Measurements from ENCODE around the gene A3GALT2. TPM values are rescaled to one million over a fixed set of nuclear protein-coding genes. Genes with fewer than 3 reads are reported as not detected.

The A3GALT2 gene
- total and polyA plus RNA-seq, 8 donors = 0.07 TPM; not detected in 7

DNA sequence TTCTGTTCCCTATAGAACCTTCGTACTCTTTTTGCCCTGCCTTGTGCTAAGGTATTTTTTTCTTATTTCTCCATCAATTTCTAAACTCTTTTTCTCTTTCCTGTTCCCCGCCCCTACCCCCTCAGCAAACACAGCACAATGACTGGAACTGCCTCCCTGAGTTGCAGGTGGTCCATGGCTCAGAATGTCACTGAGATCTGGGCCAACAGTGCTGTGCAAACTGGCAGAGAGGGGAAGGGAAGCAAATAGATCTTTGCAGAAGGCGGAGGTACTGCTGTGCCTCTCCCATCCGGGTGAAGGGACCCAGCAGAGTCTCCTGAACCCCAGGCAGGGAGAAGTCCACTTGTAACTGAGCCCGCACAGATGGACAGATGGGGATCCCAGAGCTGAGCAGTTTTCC is 32.6 kb upstream of the A3GALT2 start:
- no peaks in the 10 kb centered on the region for H3K36me3 ChIP-seq
- peaks cover 0 to 7% (median 0%) of the 10 kb centered on the region in 3 donors for H3K4me1 ChIP-seq
- 86 to 89% methylated on average over 5 of the region's 5 CpGs for WGBS, 2 donors
- no peaks in the 10 kb centered on the region for H3K9me3 ChIP-seq
- DNase-seq (no peak), FAIRE-seq (no peak), ATAC-seq (no peak)
- H3K27me3 ChIP-seq = no peaks in the 10 kb centered on the region
- intact Hi-C loops (cut with DNase I) = no loop called here
- H3K27ac ChIP-seq = no peak overlapping the region
- H3K4me3 ChIP-seq = no peak overlapping the region
- TF ChIP-seq, protein P1, sequence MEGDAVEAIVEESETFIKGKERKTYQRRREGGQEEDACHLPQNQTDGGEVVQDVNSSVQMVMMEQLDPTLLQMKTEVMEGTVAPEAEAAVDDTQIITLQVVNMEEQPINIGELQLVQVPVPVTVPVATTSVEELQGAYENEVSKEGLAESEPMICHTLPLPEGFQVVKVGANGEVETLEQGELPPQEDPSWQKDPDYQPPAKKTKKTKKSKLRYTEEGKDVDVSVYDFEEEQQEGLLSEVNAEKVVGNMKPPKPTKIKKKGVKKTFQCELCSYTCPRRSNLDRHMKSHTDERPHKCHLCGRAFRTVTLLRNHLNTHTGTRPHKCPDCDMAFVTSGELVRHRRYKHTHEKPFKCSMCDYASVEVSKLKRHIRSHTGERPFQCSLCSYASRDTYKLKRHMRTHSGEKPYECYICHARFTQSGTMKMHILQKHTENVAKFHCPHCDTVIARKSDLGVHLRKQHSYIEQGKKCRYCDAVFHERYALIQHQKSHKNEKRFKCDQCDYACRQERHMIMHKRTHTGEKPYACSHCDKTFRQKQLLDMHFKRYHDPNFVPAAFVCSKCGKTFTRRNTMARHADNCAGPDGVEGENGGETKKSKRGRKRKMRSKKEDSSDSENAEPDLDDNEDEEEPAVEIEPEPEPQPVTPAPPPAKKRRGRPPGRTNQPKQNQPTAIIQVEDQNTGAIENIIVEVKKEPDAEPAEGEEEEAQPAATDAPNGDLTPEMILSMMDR (IDR thresholded peaks at IDR 0.05) = no peak

DNA sequence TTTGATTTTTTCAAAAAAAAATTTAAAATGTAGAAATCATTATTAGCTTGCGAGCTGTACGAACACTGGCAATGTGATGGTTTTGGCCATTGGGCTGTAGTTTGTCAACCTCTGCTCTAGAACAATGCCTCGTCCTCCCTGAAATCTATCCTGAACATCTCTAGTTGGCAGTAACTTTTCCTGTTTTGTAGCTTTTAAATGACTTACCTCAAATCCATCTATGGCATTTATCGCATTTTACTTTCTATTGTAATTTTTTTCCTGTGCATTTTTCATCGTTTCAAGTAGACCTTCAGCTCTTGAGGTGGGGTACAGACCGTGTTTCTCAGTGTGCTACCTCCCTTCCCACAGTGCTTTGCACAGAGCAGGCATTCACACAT is 30.4 kb upstream of the A3GALT2 start:
- no peaks in the 10 kb centered on the region for H3K36me3 ChIP-seq
- TF ChIP-seq, protein P1 (IDR thresholded peaks at IDR 0.05) = no peak
- no peaks in the 10 kb centered on the region for H3K9me3 ChIP-seq
- H3K4me3 ChIP-seq = no peak overlapping the region
- ATAC-seq (no peak), DNase-seq (no peak), FAIRE-seq (no peak)
- H3K4me1 ChIP-seq = peaks cover 6 to 14% (median 12%) of the 10 kb centered on the region in 3 donors
- H3K27me3 ChIP-seq = no peaks in the 10 kb centered on the region
- WGBS, 2 donors = 93 to 95% methylated on average over 6 of the region's 6 CpGs
- no peak overlapping the region for H3K27ac ChIP-seq
- intact Hi-C loops (cut with DNase I) = no loop called here

DNA sequence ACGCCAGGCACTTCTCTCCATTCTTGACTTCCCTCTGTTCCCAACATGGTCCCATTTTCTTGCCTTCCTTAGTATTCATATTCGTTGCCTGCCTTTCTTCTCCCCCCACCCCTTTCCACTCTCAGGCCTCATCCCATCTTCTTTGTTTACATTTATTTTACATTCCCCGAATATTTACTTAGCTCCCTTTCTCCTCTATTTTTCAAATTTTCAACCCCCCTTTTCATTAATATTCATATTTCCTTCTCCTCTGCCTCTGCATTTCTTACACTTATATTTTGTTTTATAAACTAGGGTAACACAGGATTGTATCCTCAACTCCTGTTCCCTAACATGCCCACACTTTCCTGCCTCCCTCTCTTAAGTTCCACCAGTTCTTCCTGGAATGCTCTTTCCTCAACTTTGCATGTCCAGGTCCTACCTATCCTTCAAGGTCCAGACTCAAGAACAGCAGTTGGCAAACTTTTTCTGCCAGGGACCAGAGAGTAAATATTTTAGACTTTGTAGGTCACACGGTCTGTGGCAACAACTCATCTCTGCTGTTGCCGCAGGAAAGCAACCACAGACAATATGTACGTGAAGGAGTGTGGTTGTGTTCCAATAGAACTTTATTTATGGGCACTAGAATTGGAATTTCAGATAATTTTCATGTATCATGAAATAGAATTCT is 29.8 kb upstream of the A3GALT2 start:
- peak overlapping the region; percentile 29 to 89 (median 49) for H3K4me3 ChIP-seq
- H3K36me3 ChIP-seq = no peaks in the 10 kb centered on the region
- no peaks in the 10 kb centered on the region for H3K27me3 ChIP-seq
- FAIRE-seq (no peak), ATAC-seq (no peak), DNase-seq (no peak)
- H3K27ac ChIP-seq = peak overlapping the region; percentile 67 to 84 (median 79)
- no peaks in the 10 kb centered on the region for H3K9me3 ChIP-seq
- WGBS, 2 donors = 29 to 36% methylated on average over 6 of the region's 6 CpGs
- H3K4me1 ChIP-seq = peaks cover 9 to 20% (median 18%) of the 10 kb centered on the region in 3 donors
- intact Hi-C loops (cut with DNase I) = no loop called here
- TF ChIP-seq, protein P1 (IDR thresholded peaks at IDR 0.05) = no peak

DNA sequence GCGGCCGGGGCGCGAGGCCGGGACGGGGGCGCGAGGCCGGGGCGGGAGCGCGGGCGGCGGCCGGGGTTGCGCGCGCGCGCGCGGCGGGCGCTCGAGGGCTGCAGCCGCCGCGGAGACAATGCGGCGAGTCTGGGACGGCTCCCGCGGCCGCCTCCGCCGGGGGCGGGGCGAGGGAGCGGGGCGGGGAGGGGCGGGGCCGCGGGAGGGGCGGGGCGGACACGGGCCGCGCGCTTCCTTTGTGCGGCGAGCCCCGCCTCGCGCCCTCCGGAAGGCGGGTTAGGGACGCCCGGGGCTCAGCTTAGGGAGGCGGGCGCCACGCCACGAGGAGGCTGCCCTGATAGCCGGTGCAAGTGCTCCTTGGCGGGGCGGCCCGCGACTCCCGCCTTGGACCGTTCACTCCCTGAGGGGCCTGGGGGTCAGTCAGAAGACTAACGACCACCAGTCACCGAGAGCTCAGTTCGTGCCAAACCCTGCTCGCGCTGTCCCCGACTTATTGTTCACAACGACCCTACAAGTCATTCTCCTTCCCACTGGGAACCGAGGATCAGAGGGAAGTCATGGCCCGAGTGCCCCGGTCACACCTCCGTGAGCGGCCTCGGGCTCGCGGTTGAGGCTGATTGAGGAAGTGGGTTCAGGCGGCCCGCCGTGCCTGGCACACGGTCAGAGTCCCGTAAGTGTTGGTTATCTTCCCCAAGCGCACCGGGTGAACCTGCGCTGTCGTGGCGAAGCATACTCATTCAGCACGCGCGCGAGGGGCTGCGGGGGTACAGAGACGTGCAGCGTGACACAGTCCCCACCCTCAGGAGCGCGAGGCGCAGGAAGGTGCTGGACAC is 29.1 kb upstream of the A3GALT2 start:
- intact Hi-C loops (cut with DNase I) = no loop called here
- Histone ChIP-seq H3K27ac (peak overlapping the region; percentile 67 to 90 (median 83)), H3K4me3 (peak overlapping the region; percentile 29 to 89 (median 49)), H3K27me3 (no peaks in the 10 kb centered on the region), H3K4me1 (peaks cover 9 to 27% (median 25%) of the 10 kb centered on the region in 3 donors), H3K9me3 (no peaks in the 10 kb centered on the region), H3K36me3 (no peaks in the 10 kb centered on the region)
- ATAC-seq = peak; percentile 87 to 91 (median 90)
- DNase-seq = peak; percentile 84 to 95 (median 90)
- FAIRE-seq = no peak
- TF ChIP-seq, protein P1 (IDR thresholded peaks at IDR 0.05) = no peak
- WGBS, 2 donors = 0 to 1% methylated on average over 53 to 104 of the region's 104 CpGs
